Measurements from ENCODE around the gene DDAH1. TPM values are rescaled to one million over a fixed set of nuclear protein-coding genes. Genes with fewer than 3 reads are reported as not detected.

DDAH1 gene
- total and polyA plus RNA-seq, 2 experiments from 2014 or later = 29.4 to 41.7 TPM

- no peak for TF ChIP-seq CTCF (conservative IDR thresholded peaks at IDR 0.05; ENCODE audit: low read depth in 2 of 2)
- no peak for TF ChIP-seq NANOG (IDR thresholded peaks at IDR 0.05; ENCODE audit: borderline replicate concordance)
- no peak for TF ChIP-seq STAT1 (IDR thresholded peaks at IDR 0.05; ENCODE audit: unreplicated experiment)
Observed at GRCh38 chr1:85322655-85323054, 142.3 kb downstream of the DDAH1 start (continued).

- peaks cover 12% of the 10 kb centered on the region for H3K4me1 ChIP-seq (ENCODE audit: insufficient read depth)
- ATAC-seq (no peak), DNase-seq (ENCODE audit: low spot score) (no peak)
- H3K4me3 ChIP-seq = no peak overlapping the region
- no peaks in the 10 kb centered on the region for H3K36me3 ChIP-seq (ENCODE audit: insufficient read depth)
- no peak overlapping the region for H3K27ac Mint-ChIP-seq
- no peaks in the 10 kb centered on the region for H3K9me2 ChIP-seq (ENCODE audit: insufficient read depth)
- no peak overlapping the region for H3K4me2 ChIP-seq
- H2AFZ ChIP-seq = no peak overlapping the region
- H3K36me3 Mint-ChIP-seq (ENCODE audit: low read depth) = no peaks in the 10 kb centered on the region
- peaks cover 27% of the 10 kb centered on the region for H3K4me1 Mint-ChIP-seq
- H3K79me2 ChIP-seq (replicated peaks; ENCODE audit: insufficient read depth) = no peaks in the 10 kb centered on the region
- H4K20me1 ChIP-seq (replicated peaks; ENCODE audit: insufficient read depth) = no peaks in the 10 kb centered on the region
- H3K9me3 Mint-ChIP-seq = no peaks in the 10 kb centered on the region
- H3F3A ChIP-seq (replicated peaks; ENCODE audit: low read depth) = no peaks in the 10 kb centered on the region
- H3K27ac ChIP-seq (ENCODE audit: low read depth) = no peak overlapping the region
- TF ChIP-seq CREB1 (CRISPR knock-in tag; IDR thresholded peaks at IDR 0.05; ENCODE audit: low read depth) = no peak
- TF ChIP-seq ZNF114 (CRISPR knock-in tag; IDR thresholded peaks at IDR 0.05) = no peak
- TF ChIP-seq NANOG (IDR thresholded peaks at IDR 0.05; ENCODE audit: borderline replicate concordance) = no peak
- no peak for TF ChIP-seq STAT1 (IDR thresholded peaks at IDR 0.05; ENCODE audit: unreplicated experiment)
- TF ChIP-seq ETS1 (IDR thresholded peaks at IDR 0.05) = no peak
- no peak for TF ChIP-seq EZH2phosphoT487 (IDR thresholded peaks at IDR 0.05; ENCODE audit: unreplicated experiment)
- no peaks in the 10 kb centered on the region for H3K27me3 ChIP-seq (ENCODE audit: insufficient read depth)
- H3K4me3 Mint-ChIP-seq = no peak overlapping the region
- no peaks in the 10 kb centered on the region for H3K27me3 Mint-ChIP-seq (ENCODE audit: insufficient read depth, low read depth, poor library complexity)
Observed at GRCh38 chr1:85321237-85321964, 143.6 kb downstream of the DDAH1 start.

- H3K4me2 ChIP-seq = no peak overlapping the region
- Mint-ChIP-seq H3K27me3 (ENCODE audit: insufficient read depth, low read depth, poor library complexity) (no peaks in the 10 kb centered on the region), H3K4me1 (peaks cover 24% of the 10 kb centered on the region), H3K4me3 (no peak overlapping the region), H3K9me3 (no peaks in the 10 kb centered on the region), H3K36me3 (ENCODE audit: low read depth) (no peaks in the 10 kb centered on the region), H3K27ac (peak overlapping the region; percentile 80; the same call in 1 of the 2 replicates)
- no peak overlapping the region for H2AFZ ChIP-seq
- ATAC-seq (no peak), DNase-seq (ENCODE audit: low spot score) (no peak)
- no peak overlapping the region for H3K4me3 ChIP-seq
- no peaks in the 10 kb centered on the region for H3K36me3 ChIP-seq (ENCODE audit: insufficient read depth)
- no peaks in the 10 kb centered on the region for H3F3A ChIP-seq (replicated peaks; ENCODE audit: low read depth)
- no peaks in the 10 kb centered on the region for H3K79me2 ChIP-seq (replicated peaks; ENCODE audit: insufficient read depth)
- H3K27ac ChIP-seq (ENCODE audit: low read depth) = peak overlapping the region; percentile 36; the same call in 1 of the 2 replicates
- H4K20me1 ChIP-seq (replicated peaks; ENCODE audit: insufficient read depth) = no peaks in the 10 kb centered on the region
- H3K27me3 ChIP-seq (ENCODE audit: insufficient read depth) = no peaks in the 10 kb centered on the region
- peaks cover 19% of the 10 kb centered on the region for H3K4me1 ChIP-seq (ENCODE audit: insufficient read depth)
- no peaks in the 10 kb centered on the region for H3K9me2 ChIP-seq (ENCODE audit: insufficient read depth)
- TF ChIP-seq ZNF462 (CRISPR knock-in tag; IDR thresholded peaks at IDR 0.05) = no peak
- no peak for TF ChIP-seq POLR2AphosphoS5 (IDR thresholded peaks at IDR 0.05; ENCODE audit: low read depth)
Observed at GRCh38 chr1:85320371-85321131, 144.4 kb downstream of the DDAH1 start.

Data from GM23338 (cell line).